Gastrocnemius medialis (tissue), 4 donors: ENCODE data around the gene RDH13.
"Not testable (repeated sequence)": the region's sequence is repeated elsewhere in the genome, so short reads cannot be mapped to it uniquely, and the experiment has no call there.

ENCODE experiments used
- POLR2A ChIP-seq, 2 donors: fragments of 450-650 bp; IDR thresholded peaks; one replicate each; pipeline ENCODE4 v1.6.1; 2017; ENCODE audit warnings: antibody characterized with exemption in 2 of 2, mild to moderate bottlenecking in 2 of 2, moderate library complexity in 2 of 2
- TF ChIP-seq, protein P1 (sequence below), 5 experiments: fragments of 450-650 bp in 3 of 5; fragments of 200-600 bp in 2 of 5; sonication (generic) in 2 of 5; IDR thresholded peaks in 4 of 5; conservative IDR thresholded peaks in 1 of 5; 1 replicate in 4 of 5; 2 replicates in 1 of 5; pipeline ENCODE4 v1.5.1; 2016 to 2019; ENCODE audit warnings: antibody characterized with exemption in 5 of 5, mild to moderate bottlenecking in 3 of 5, moderate library complexity in 3 of 5

DNA sequence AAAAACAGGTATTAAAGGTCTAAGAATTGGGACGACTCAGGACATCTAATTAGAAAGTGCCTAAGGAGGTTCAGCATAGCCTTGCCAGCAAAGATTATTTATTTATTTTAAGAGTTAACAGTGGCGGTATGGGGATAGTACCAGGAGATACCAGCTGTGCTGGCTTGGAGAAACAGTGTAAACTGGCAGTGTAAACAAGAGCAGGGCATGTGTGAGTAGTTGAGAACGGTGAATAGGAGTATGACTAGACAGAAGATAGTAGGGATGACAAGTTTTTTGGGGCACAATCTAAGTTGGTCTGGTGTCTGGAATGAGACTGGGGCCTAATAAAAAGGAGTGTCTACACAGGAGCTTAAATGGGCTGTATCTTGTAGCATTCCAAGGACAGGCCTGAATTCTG, 55.4 kb downstream of the RDH13 start:
- TF ChIP-seq, protein P1, sequence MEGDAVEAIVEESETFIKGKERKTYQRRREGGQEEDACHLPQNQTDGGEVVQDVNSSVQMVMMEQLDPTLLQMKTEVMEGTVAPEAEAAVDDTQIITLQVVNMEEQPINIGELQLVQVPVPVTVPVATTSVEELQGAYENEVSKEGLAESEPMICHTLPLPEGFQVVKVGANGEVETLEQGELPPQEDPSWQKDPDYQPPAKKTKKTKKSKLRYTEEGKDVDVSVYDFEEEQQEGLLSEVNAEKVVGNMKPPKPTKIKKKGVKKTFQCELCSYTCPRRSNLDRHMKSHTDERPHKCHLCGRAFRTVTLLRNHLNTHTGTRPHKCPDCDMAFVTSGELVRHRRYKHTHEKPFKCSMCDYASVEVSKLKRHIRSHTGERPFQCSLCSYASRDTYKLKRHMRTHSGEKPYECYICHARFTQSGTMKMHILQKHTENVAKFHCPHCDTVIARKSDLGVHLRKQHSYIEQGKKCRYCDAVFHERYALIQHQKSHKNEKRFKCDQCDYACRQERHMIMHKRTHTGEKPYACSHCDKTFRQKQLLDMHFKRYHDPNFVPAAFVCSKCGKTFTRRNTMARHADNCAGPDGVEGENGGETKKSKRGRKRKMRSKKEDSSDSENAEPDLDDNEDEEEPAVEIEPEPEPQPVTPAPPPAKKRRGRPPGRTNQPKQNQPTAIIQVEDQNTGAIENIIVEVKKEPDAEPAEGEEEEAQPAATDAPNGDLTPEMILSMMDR (IDR thresholded peaks at IDR 0.05 in 4 of 5, conservative IDR thresholded peaks at IDR 0.05 in 1 of 5) = not testable (repeated sequence)
- not testable (repeated sequence) for TF ChIP-seq POLR2A (IDR thresholded peaks at IDR 0.05)
